Astrocyte (in vitro differentiated cells and primary cell): ENCODE results near the gene CCDC69.

Experiments used
- EZH2 ChIP-seq: IDR thresholded peaks from 2 replicates; pipeline ENCODE4 v1.6.1; 2012; ENCODE audit warnings: mild to moderate bottlenecking, low read length, inconsistent platforms; ENCODE audit not compliant: insufficient read depth
- TF ChIP-seq, protein P1 (sequence below): IDR thresholded peaks from 2 replicates; pipeline ENCODE4 v1.5.1; 2011; ENCODE audit warnings: low read depth, mild to moderate bottlenecking, inconsistent platforms, low read length, moderate library complexity; ENCODE audit not compliant: insufficient read depth

DNA sequence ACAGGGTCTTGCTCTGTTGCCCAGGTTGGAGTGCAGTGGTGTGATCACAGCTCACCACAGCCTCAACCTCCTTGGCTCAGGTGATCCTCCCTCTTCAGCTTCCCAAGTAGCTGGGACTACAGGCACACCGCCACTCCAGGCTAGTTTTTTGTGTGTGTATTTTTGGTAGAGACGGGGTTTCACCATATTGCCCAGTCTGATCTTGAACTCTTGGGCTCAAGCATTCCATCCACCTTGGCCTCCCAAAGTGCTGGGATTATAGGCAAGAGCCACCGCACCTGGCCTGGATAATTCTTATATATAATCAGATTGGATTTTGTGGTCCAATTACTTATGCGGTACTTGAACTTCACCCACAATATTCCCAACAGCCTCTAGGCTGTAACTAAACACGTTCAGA is 19.8 kb downstream of the CCDC69 start:
- TF ChIP-seq EZH2 = no peak
- TF ChIP-seq, protein P1, sequence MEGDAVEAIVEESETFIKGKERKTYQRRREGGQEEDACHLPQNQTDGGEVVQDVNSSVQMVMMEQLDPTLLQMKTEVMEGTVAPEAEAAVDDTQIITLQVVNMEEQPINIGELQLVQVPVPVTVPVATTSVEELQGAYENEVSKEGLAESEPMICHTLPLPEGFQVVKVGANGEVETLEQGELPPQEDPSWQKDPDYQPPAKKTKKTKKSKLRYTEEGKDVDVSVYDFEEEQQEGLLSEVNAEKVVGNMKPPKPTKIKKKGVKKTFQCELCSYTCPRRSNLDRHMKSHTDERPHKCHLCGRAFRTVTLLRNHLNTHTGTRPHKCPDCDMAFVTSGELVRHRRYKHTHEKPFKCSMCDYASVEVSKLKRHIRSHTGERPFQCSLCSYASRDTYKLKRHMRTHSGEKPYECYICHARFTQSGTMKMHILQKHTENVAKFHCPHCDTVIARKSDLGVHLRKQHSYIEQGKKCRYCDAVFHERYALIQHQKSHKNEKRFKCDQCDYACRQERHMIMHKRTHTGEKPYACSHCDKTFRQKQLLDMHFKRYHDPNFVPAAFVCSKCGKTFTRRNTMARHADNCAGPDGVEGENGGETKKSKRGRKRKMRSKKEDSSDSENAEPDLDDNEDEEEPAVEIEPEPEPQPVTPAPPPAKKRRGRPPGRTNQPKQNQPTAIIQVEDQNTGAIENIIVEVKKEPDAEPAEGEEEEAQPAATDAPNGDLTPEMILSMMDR = no peak
